ENCODE measurements around the gene BTBD2.

The BTBD2 gene

DNA sequence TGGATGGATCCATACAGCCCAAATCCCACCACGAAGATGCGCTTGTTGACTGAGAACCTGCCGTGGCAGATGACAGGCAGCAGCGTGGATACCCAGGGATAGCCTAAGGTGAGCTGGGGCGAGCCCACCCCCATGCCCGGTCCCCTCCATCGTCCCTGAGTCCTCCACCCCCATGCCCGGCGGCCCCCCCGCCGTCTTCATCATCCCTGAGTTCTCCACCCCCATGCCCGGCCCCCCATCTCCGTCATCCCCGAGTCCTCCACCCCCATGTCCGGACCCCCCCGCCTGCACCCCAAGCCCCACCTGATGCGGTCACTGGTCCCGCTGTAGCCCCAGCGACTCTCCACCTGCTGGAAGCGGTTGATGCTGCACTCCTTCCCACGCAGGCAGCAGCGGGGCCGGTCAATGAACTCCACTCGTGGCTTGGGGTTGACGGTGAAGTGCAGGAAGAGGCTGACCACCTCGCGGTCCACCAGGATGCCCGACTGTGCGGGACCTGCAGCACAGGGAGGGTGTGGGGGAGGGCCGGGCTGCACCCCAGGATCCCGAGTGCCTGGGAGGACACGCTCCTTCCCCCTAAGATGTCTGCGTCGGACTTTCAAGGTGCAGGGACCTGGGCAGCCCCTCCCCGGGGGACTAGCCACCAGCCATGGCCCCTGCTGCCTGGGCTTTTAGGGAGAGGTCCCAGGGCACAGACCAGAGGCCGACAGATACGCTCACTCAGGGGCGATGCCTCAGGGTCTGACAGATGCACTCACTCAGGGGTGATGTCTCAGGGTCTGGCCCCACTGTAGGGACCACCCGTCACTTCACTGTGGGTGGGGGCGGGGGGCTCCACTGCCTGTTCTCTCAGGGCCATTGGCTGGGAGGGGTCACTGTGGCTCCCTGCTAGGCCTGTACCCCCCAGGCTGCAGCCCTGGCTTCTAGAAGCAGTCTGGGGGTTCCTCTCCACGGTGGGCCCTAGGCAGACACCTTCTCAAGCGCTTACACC lies 28.0 kb downstream of the BTBD2 start:
- Histone ChIP-seq H3K9ac (ENCODE audit: low read length) (no peak overlapping the region), H3K27me3 (replicated peaks; ENCODE audit: insufficient read depth, low read length) (no peaks in the 10 kb centered on the region), H3F3A (ENCODE audit: insufficient read depth, low read length) (no peaks in the 10 kb centered on the region), H3K79me2 (ENCODE audit: low read length) (no peaks in the 10 kb centered on the region), H4K20me1 (ENCODE audit: insufficient read depth, low read length) (no peaks in the 10 kb centered on the region), H3K36me3 (replicated peaks; ENCODE audit: insufficient read depth, low read length) (peaks cover 5% of the 10 kb centered on the region), H2AFZ (ENCODE audit: low read length) (no peak overlapping the region), H3K4me3 (ENCODE audit: low read length) (no peak overlapping the region), H3K9me2 (replicated peaks; ENCODE audit: insufficient read depth, low read length) (no peaks in the 10 kb centered on the region), H3K4me2 (ENCODE audit: low read depth, low read length) (no peak overlapping the region), H3K27ac (ENCODE audit: low read length) (no peak overlapping the region), H3K9me3 (replicated peaks; ENCODE audit: insufficient read depth, low read length) (no peaks in the 10 kb centered on the region), H3K4me1 (ENCODE audit: low read length) (no peaks in the 10 kb centered on the region)
- no peak for DNase-seq
- TF ChIP-seq, protein P1, sequence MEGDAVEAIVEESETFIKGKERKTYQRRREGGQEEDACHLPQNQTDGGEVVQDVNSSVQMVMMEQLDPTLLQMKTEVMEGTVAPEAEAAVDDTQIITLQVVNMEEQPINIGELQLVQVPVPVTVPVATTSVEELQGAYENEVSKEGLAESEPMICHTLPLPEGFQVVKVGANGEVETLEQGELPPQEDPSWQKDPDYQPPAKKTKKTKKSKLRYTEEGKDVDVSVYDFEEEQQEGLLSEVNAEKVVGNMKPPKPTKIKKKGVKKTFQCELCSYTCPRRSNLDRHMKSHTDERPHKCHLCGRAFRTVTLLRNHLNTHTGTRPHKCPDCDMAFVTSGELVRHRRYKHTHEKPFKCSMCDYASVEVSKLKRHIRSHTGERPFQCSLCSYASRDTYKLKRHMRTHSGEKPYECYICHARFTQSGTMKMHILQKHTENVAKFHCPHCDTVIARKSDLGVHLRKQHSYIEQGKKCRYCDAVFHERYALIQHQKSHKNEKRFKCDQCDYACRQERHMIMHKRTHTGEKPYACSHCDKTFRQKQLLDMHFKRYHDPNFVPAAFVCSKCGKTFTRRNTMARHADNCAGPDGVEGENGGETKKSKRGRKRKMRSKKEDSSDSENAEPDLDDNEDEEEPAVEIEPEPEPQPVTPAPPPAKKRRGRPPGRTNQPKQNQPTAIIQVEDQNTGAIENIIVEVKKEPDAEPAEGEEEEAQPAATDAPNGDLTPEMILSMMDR (IDR thresholded peaks at IDR 0.05; ENCODE audit: low read length): no peak
- TF ChIP-seq EZH2 (optimal IDR thresholded peaks at IDR 0.05; ENCODE audit: low read depth, low read length): no peak
- TF ChIP-seq EZH2phosphoT487 (IDR thresholded peaks at IDR 0.05; ENCODE audit: low read length): no peak

DNA sequence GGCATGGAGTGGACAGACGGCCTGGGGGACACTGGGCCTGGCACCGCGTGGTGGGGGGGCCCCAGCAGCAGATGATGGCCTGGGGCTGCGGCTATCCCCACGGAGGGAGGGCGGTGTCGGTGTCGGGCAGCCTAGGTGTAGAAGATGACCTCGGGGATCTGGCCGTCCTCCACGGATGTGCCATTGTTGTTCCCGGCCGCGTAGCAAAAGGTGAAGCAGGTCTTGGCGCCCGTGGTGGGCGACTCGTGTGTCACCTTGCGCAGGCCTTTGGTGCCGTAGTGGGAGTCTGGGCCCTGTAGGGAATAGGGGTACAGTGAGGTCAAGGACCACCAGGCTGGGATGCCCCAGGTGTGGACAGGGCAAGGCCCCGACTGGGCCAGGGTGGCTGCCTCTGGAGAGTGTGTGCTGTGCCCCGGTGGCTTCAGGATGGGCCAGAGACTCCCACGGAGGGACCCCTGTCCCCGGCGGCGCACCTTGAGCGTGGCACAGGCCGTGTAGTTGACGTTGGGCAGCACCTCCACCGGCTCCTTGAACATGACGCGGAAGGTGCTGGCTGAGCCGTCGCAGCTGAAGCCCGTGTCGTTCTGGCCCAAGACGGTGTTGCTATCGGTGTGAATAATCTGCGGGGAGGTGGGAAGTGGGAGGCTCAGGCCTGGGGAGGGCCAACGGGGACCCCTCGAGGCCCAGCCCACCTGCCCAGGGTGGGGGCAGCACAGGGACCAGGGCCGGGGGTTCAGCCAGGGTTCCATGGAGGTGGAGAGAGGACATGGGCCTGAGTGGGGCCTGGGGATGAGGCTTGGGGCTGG lies 29.0 kb downstream of the BTBD2 start:
- H2AFZ ChIP-seq (ENCODE audit: low read length): no peak overlapping the region
- H3K27ac ChIP-seq (ENCODE audit: low read length): no peak overlapping the region
- H3K27me3 ChIP-seq (replicated peaks; ENCODE audit: insufficient read depth, low read length): no peaks in the 10 kb centered on the region
- H3K79me2 ChIP-seq (ENCODE audit: low read length): no peaks in the 10 kb centered on the region
- H4K20me1 ChIP-seq (ENCODE audit: insufficient read depth, low read length): no peaks in the 10 kb centered on the region
- no peak overlapping the region for H3K4me3 ChIP-seq (ENCODE audit: low read length)
- no peaks in the 10 kb centered on the region for H3K4me1 ChIP-seq (ENCODE audit: low read length)
- no peak overlapping the region for H3K9ac ChIP-seq (ENCODE audit: low read length)
- H3F3A ChIP-seq (ENCODE audit: insufficient read depth, low read length): no peaks in the 10 kb centered on the region
- no peaks in the 10 kb centered on the region for H3K9me3 ChIP-seq (replicated peaks; ENCODE audit: insufficient read depth, low read length)
- peaks cover 5% of the 10 kb centered on the region for H3K36me3 ChIP-seq (replicated peaks; ENCODE audit: insufficient read depth, low read length)
- DNase-seq: no peak
- TF ChIP-seq EZH2 (optimal IDR thresholded peaks at IDR 0.05; ENCODE audit: low read depth, low read length) (no peak), EZH2phosphoT487 (IDR thresholded peaks at IDR 0.05; ENCODE audit: low read length) (no peak)
- TF ChIP-seq, protein P1 (IDR thresholded peaks at IDR 0.05; ENCODE audit: low read length): no peak
- no peak overlapping the region for H3K4me2 ChIP-seq (ENCODE audit: low read depth, low read length)
- no peaks in the 10 kb centered on the region for H3K9me2 ChIP-seq (replicated peaks; ENCODE audit: insufficient read depth, low read length)

DNA sequence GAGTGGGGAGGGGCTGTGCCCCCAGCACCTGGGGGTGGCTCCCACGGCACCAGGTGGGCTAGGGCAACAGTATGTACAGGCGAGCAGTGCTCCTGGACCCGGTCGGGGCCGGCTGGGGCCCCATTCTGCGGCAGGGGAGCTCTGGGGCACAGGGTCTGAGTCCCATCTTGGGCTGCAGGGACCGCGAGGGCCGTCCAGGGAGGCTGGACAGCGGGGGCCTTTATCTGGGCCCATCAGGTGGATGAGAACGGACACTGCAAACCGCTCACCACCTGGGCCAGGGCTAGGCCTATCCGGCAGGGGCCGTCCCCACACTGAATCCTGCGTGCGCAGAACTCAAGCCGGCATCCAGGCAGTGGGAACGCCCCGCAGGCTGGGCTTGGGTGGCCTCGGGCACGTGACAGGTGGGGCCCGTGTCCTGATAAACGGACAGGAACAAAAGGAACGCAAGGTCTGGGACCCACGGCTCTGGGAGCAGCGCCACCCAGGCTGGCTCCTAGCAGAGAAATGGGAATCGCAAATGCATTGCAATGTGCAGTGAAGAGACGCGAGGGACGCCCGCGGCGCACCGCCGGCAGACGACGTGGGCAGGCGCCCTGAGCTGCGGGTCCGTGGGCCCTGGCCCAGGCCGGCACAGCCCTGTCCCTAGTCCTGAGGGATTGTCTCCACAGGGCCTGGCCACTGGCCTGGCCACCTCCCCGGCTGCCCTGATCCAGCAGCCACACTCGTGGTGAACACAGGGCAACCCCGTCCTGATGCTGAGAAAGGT lies 29.7 kb downstream of the BTBD2 start:
- H3F3A ChIP-seq (ENCODE audit: insufficient read depth, low read length): no peaks in the 10 kb centered on the region
- no peak overlapping the region for H3K9ac ChIP-seq (ENCODE audit: low read length)
- H3K9me2 ChIP-seq (replicated peaks; ENCODE audit: insufficient read depth, low read length): no peaks in the 10 kb centered on the region
- no peak overlapping the region for H2AFZ ChIP-seq (ENCODE audit: low read length)
- H3K4me1 ChIP-seq (ENCODE audit: low read length): no peaks in the 10 kb centered on the region
- H3K36me3 ChIP-seq (replicated peaks; ENCODE audit: insufficient read depth, low read length): peaks cover 5% of the 10 kb centered on the region
- H4K20me1 ChIP-seq (ENCODE audit: insufficient read depth, low read length): no peaks in the 10 kb centered on the region
- H3K27ac ChIP-seq (ENCODE audit: low read length): no peak overlapping the region
- H3K4me3 ChIP-seq (ENCODE audit: low read length): no peak overlapping the region
- no peak for DNase-seq
- no peak overlapping the region for H3K4me2 ChIP-seq (ENCODE audit: low read depth, low read length)
- H3K79me2 ChIP-seq (ENCODE audit: low read length): no peaks in the 10 kb centered on the region
- H3K9me3 ChIP-seq (replicated peaks; ENCODE audit: insufficient read depth, low read length): no peaks in the 10 kb centered on the region
- TF ChIP-seq EZH2phosphoT487 (IDR thresholded peaks at IDR 0.05; ENCODE audit: low read length) (no peak), EZH2 (optimal IDR thresholded peaks at IDR 0.05; ENCODE audit: low read depth, low read length) (no peak)
- TF ChIP-seq, protein P1 (IDR thresholded peaks at IDR 0.05; ENCODE audit: low read length): no peak
- H3K27me3 ChIP-seq (replicated peaks; ENCODE audit: insufficient read depth, low read length): no peaks in the 10 kb centered on the region

Measured in MM.1S (cell line).